Measurements from ENCODE around the gene ONECUT3. TPM values are rescaled to one million over a fixed set of nuclear protein-coding genes. Genes with fewer than 3 reads are reported as not detected.

The ONECUT3 gene
- total RNA-seq, 1 experiment from 2014 or later = 0.04 TPM

DNA sequence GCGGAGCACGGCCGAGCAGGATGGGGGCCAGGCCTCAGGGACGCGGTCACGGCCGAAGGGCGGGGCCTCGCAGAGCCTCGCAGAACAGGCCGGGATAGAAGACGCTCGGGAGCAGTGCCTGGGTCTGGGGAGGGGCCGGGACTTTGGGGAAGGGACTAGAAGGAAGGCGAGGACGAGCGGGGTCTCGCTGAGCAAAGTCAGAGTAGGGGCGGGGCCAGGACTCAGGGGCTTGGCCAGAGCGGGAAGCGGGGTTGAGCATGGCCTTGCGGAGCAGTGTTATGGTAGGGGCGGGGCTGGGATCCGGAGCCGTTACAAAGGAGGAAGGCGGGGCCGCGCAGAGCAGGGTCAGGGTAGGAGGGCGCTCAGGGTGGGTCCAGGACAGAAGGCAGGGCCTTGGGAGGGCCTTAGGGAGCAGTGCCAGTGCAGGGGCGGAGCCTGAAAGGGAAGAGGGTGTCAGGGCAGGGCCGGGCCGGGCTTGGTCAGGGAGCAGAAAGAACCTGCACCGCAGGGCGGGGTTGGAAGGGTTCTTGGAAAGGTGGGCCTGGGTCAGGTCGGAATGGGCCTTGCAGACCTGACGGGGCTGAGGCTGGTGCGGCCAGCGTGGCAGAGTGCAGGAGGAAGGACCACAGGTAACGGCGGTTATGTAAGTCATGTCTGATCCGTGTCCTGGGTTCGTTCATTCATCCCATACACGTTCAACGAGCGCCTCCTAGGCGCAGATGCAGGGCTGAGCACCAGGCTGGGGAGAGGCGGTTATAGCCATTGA, 59.3 kb downstream of the ONECUT3 start:
- Mint-ChIP-seq H3K27me3 (ENCODE audit: low read depth) (peaks cover 4% of the 10 kb centered on the region), H3K4me3 (peak overlapping the region; percentile 87), H3K9me3 (no peaks in the 10 kb centered on the region), H3K36me3 (no peaks in the 10 kb centered on the region), H3K27ac (peak overlapping the region; percentile 95), H3K4me1 (peaks cover 5% of the 10 kb centered on the region; the same call in 1 of the 2 replicates)
- peak; percentile 97 for DNase-seq (ENCODE audit: low spot score)
- ATAC-seq = peak; percentile 88
- ChIA-PET POLR2A (no interaction called here), CTCF (interaction anchor here (1.0 to 4.0 kb wide), 5 partner anchors 13 to 44 kb away, joined by 3 to 45 read pairs (median 4); no protein-coding TSS in a partner anchor)
- TF ChIP-seq NFATC4 (CRISPR knock-in tag; IDR thresholded peaks at IDR 0.05) = no peak
- TF ChIP-seq, protein P1, sequence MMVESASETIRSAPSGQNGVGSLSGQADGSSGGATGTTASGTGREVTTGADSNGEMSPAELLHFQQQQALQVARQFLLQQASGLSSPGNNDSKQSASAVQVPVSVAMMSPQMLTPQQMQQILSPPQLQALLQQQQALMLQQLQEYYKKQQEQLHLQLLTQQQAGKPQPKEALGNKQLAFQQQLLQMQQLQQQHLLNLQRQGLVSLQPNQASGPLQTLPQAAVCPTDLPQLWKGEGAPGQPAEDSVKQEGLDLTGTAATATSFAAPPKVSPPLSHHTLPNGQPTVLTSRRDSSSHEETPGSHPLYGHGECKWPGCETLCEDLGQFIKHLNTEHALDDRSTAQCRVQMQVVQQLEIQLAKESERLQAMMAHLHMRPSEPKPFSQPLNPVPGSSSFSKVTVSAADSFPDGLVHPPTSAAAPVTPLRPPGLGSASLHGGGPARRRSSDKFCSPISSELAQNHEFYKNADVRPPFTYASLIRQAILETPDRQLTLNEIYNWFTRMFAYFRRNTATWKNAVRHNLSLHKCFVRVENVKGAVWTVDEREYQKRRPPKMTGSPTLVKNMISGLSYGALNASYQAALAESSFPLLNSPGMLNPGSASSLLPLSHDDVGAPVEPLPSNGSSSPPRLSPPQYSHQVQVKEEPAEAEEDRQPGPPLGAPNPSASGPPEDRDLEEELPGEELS (CRISPR knock-in tag; IDR thresholded peaks at IDR 0.05) = peak; percentile 53; the same call in 1 of the 2 replicates
- no peak for TF ChIP-seq ZNF396 (CRISPR knock-in tag; IDR thresholded peaks at IDR 0.05; ENCODE audit: borderline replicate concordance)
- TF ChIP-seq, protein P2, sequence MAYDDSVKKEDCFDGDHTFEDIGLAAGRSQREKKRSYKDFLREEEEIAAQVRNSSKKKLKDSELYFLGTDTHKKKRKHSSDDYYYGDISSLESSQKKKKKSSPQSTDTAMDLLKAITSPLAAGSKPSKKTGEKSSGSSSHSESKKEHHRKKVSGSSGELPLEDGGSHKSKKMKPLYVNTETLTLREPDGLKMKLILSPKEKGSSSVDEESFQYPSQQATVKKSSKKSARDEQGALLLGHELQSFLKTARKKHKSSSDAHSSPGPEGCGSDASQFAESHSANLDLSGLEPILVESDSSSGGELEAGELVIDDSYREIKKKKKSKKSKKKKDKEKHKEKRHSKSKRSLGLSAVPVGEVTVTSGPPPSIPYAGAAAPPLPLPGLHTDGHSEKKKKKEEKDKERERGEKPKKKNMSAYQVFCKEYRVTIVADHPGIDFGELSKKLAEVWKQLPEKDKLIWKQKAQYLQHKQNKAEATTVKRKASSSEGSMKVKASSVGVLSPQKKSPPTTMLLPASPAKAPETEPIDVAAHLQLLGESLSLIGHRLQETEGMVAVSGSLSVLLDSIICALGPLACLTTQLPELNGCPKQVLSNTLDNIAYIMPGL (CRISPR knock-in tag; IDR thresholded peaks at IDR 0.05) = peak; percentile 60; the same call in 1 of the 2 replicates
- TF ChIP-seq, protein P3, sequence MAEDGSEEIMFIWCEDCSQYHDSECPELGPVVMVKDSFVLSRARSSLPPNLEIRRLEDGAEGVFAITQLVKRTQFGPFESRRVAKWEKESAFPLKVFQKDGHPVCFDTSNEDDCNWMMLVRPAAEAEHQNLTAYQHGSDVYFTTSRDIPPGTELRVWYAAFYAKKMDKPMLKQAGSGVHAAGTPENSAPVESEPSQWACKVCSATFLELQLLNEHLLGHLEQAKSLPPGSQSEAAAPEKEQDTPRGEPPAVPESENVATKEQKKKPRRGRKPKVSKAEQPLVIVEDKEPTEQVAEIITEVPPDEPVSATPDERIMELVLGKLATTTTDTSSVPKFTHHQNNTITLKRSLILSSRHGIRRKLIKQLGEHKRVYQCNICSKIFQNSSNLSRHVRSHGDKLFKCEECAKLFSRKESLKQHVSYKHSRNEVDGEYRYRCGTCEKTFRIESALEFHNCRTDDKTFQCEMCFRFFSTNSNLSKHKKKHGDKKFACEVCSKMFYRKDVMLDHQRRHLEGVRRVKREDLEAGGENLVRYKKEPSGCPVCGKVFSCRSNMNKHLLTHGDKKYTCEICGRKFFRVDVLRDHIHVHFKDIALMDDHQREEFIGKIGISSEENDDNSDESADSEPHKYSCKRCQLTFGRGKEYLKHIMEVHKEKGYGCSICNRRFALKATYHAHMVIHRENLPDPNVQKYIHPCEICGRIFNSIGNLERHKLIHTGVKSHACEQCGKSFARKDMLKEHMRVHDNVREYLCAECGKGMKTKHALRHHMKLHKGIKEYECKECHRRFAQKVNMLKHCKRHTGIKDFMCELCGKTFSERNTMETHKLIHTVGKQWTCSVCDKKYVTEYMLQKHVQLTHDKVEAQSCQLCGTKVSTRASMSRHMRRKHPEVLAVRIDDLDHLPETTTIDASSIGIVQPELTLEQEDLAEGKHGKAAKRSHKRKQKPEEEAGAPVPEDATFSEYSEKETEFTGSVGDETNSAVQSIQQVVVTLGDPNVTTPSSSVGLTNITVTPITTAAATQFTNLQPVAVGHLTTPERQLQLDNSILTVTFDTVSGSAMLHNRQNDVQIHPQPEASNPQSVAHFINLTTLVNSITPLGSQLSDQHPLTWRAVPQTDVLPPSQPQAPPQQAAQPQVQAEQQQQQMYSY (CRISPR knock-in tag; IDR thresholded peaks at IDR 0.05) = peak; percentile 36; the same call in 1 of the 2 replicates
- TF ChIP-seq FOXK1 (CRISPR knock-in tag; IDR thresholded peaks at IDR 0.05) = peak; percentile 18; the same call in 1 of the 2 replicates
- TF ChIP-seq, protein P4, sequence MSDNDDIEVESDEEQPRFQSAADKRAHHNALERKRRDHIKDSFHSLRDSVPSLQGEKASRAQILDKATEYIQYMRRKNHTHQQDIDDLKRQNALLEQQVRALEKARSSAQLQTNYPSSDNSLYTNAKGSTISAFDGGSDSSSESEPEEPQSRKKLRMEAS (CRISPR knock-in tag; IDR thresholded peaks at IDR 0.05) = peak; percentile 42; the same call in 1 of the 2 replicates
- no peak for TF ChIP-seq NFYB (CRISPR knock-in tag; conservative IDR thresholded peaks at IDR 0.05; ENCODE audit: low read depth)
- TF ChIP-seq, protein P5, sequence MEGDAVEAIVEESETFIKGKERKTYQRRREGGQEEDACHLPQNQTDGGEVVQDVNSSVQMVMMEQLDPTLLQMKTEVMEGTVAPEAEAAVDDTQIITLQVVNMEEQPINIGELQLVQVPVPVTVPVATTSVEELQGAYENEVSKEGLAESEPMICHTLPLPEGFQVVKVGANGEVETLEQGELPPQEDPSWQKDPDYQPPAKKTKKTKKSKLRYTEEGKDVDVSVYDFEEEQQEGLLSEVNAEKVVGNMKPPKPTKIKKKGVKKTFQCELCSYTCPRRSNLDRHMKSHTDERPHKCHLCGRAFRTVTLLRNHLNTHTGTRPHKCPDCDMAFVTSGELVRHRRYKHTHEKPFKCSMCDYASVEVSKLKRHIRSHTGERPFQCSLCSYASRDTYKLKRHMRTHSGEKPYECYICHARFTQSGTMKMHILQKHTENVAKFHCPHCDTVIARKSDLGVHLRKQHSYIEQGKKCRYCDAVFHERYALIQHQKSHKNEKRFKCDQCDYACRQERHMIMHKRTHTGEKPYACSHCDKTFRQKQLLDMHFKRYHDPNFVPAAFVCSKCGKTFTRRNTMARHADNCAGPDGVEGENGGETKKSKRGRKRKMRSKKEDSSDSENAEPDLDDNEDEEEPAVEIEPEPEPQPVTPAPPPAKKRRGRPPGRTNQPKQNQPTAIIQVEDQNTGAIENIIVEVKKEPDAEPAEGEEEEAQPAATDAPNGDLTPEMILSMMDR (IDR thresholded peaks at IDR 0.05) = peak; percentile 43; the same call in 1 of the 2 replicates
- peak; percentile 53; the same call in 1 of the 2 replicates for TF ChIP-seq SP1 (CRISPR knock-in tag; conservative IDR thresholded peaks at IDR 0.05)

DNA sequence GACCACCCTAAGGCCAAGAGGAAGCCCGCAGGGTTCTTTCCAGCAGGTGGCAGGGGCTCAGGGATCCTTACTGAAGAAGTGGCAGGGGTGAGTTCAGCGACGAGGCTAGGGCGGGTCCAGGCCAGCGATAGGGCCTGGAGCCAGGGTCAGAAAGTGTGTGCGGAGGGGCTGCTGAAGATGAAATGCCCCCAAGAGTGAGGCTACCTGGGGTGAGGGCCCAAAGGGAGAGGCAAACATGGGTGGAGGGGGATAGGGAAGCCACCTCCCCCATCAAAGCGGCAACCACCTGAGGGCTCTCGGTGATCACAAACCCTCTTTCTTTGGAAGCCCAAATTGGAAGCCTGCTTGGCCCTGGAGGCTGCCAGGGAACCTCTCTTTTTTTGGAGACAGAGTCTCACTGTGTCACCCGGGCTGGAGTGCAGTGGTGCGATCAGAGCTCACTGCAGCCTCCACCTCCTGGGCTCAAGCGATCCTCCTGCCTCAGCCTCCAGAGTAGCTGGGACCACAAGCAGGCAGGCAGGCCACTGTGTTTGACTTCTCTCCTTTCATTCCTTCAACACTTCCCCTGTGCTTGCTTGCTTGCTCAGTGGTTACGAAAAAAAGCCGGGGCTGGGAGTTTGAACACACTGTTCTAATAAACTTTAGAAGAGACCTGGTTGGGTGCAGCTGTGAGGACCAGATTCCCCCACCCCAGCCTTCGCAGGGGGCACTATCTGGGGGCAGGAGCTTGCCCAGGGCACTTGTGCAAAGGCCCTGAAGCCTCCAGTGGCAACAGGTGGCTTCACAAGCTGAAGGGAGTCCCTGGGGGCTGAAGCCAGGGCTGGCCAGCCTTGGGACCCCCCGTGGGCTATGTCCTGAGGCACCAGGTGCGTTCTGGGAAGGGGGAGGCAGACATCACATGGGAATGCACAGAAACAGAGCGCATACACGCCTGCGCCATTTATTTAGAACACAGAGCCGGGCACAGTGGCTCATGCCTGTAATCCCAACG, 60.2 kb downstream of the ONECUT3 start:
- TF ChIP-seq TCF7 (CRISPR knock-in tag; IDR thresholded peaks at IDR 0.05; ENCODE audit: low read depth) = no peak
- TF ChIP-seq ZNF423 (CRISPR knock-in tag; IDR thresholded peaks at IDR 0.05) = peak; percentile 35
- no peak for TF ChIP-seq RELA (CRISPR knock-in tag; IDR thresholded peaks at IDR 0.05; ENCODE audit: borderline replicate concordance)
- no peak for TF ChIP-seq OVOL2 (CRISPR knock-in tag; IDR thresholded peaks at IDR 0.05; ENCODE audit: borderline replicate concordance)
- no peak for DNase-seq (ENCODE audit: low spot score)
- Mint-ChIP-seq H3K9me3 (no peaks in the 10 kb centered on the region), H3K4me1 (peaks cover 5% of the 10 kb centered on the region; the same call in 1 of the 2 replicates), H3K4me3 (peak overlapping the region; percentile 87), H3K36me3 (peaks cover 3% of the 10 kb centered on the region; the same call in 1 of the 2 replicates), H3K27ac (peak overlapping the region; percentile 95), H3K27me3 (ENCODE audit: low read depth) (peaks cover 4% of the 10 kb centered on the region)
- CTCF ChIA-PET = interaction anchor here (0.8 to 2.9 kb wide), 7 partner anchors 10 to 33 kb away, joined by 3 to 45 read pairs (median 4); no protein-coding TSS in a partner anchor
- no peak for ATAC-seq
- POLR2A ChIA-PET = no interaction called here

Data from WTC11 (cell line).